HG02943 (cell line): Measurements from ENCODE around the gene BMP8B.

Experiments used
- ATAC-seq: cut with Tn5 transposase; IDR thresholded peaks from one replicate; pipeline ENCODE4 v1.9.1; 2021; ENCODE audit warnings: mild to moderate bottlenecking, low read depth, moderate library complexity; ENCODE audit not compliant: unreplicated experiment

The BMP8B gene

GRCh38 chr1:39729030-39729429 lies 59.6 kb downstream of the BMP8B start:
- no peak for ATAC-seq

GRCh38 chr1:39727932-39728317 lies 60.7 kb downstream of the BMP8B start:
- no peak for ATAC-seq

- no peak for ATAC-seq
These were observed 61.3 kb downstream of the BMP8B start for GRCh38 chr1:39727221-39727931.

DNA sequence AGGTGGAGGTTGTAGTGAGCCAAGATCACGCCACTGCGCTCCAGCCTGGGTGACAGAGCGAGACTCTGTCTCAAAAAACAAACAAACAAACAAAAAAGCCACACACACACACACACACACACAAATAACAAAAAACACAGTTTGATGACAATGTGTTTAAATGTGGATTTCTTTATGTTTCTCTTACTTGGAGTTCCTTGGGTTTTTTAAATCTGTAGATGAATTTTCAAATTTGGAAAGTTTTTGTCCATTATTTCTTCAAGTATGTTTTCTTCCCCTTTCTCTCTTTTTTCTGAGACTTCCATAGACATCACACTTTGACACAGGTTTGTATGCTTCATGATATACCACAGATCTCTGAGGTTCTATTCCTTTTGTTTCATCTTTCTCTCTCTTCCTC lies 62.1 kb downstream of the BMP8B start:
- no peak for ATAC-seq

GRCh38 chr1:39722495-39722894 lies 66.2 kb downstream of the BMP8B start:
- no peak for ATAC-seq

DNA sequence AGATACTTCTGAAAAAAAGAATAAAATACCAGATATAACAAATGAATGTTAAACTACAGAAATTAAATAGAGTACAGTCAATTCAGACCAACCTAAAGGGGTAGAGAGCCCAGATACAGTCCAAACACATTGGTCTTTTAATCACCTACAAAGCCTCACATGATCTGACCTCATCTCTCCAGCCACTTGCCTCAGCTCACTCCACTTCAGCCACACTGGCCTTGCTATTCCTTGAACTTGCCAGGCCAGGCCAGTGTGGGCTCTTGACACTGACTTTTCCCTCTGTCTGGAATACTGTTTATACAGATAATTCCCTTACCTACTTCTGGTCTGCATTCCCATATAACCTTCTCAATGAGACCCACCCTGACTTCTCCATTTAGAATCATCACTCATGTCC lies 67.0 kb downstream of the BMP8B start:
- ATAC-seq: no peak

DNA sequence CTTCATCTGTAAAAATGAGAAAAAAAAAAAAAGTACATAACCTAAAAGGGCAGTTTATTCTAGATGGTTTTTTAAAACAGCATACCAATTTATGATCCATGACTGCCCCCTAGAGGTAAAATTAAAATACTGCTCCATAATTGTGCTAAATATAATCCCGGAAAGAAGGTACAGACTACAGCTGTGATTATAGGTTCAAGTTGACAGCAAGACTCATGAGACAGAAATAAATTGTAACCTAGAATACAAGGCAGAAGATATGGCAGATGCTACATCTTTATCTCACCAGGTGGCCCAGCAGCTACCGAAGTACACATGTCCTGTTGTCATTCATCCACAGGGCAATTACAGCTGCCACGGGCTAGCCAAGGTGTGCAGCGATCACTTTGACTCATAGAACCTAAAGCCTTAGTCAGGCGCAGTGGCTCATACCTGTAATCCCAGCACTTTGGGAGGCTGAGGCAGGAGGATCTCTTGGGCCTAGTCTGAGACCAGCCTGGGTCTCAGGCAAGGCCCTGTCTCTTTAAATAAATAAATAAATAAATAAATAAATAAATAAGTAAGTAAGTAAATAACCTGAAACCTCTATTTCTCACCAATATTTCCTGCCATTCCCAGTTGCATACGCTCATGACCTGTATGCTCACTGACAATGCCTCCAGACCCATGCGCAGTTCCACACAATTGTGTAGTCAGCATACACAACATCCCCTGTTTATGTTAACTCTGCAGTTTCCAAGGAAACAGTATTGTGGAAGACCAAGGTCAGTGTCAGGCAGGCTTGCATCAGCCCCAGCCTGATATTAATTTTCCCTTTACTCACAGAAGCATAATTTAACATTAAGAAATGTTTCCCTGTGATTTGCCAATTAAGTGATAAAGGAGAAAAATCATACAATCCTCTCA lies 68.3 kb downstream of the BMP8B start:
- no peak for ATAC-seq

GRCh38 chr1:39717809-39718208 lies 70.9 kb downstream of the BMP8B start:
- no peak for ATAC-seq

- no peak for ATAC-seq
These were observed 75.1 kb downstream of the BMP8B start for GRCh38 chr1:39713557-39713956.

DNA sequence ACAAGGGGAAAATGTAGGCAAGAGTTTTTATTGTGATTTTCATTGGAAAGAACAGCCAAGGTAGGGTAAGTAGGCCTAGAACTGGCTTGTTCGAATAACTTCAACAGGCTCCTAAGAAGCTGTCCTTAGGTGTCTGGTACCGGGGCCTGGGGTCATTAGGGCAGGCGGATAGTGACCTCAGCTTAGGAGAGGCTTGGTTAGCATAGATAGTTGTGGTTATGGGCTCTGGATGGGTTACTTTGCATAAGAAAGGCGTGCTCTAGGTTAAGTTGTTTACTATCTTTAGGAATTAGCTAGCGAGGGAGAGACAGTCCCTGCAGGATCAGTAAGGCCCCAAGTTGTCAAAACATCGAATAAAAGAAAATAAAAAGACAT lies 76.7 kb downstream of the BMP8B start:
- ATAC-seq: no peak

- no peak for ATAC-seq
These were observed 77.3 kb downstream of the BMP8B start for GRCh38 chr1:39711104-39711965.

DNA sequence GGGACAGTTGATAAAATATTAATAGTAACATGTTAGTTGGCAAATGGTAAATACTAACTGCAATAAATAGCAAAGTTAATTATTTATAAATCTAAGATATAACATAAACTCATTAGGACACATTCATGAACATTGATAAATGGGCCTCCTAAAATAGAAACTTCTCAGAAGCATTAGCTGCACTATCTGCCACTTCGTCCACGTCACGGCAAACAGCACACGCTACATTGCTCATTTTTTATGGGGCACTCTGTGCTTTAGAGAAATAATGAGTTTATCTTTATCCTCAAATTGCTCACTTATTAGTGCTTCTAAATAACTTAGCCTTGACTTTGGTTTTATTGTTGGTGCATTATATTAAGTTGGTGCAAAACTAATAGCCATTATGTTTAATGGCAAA lies 81.2 kb downstream of the BMP8B start:
- no peak for ATAC-seq
